Glomerular endothelial cell (primary cell): ENCODE measurements around the gene PURB. TPM values are rescaled to one million over a fixed set of nuclear protein-coding genes. Genes with fewer than 3 reads are reported as not detected.
"Not testable (repeated sequence)": the region's sequence is repeated elsewhere in the genome, so short reads cannot be mapped to it uniquely, and the experiment has no call there.

Experiments
- DNase-seq: peaks from one replicate; pipeline ENCODE4 v3.0.0-alpha.2; 2011; ENCODE audit warnings: low read depth, low spot score; ENCODE audit errors: extremely low read depth
- total RNA-seq: library from RNA; depleted of rRNA; stranded (reverse); fragments of >200 nt; gene quantifications from 2 replicates; pipeline ENCODE4 v1.2.3, GENCODE V29; 2015

Gene PURB
- total RNA-seq, 1 donor from 2014 or later, result 21.4 TPM

GRCh38 chr7:44858161-44858560 lies 27.2 kb downstream of the PURB start:
- DNase-seq, result no peak

- DNase-seq, result no peak
These were observed 30.5 kb downstream of the PURB start for GRCh38 chr7:44854644-44855364.

GRCh38 chr7:44853391-44853790 lies 31.9 kb downstream of the PURB start:
- DNase-seq, result no peak

GRCh38 chr7:44852590-44852989 lies 32.7 kb downstream of the PURB start:
- DNase-seq, result no peak

GRCh38 chr7:44849885-44850544 lies 35.3 kb downstream of the PURB start:
- no peak for DNase-seq

- no peak for DNase-seq
These were observed 36.0 kb downstream of the PURB start for GRCh38 chr7:44849259-44849884.

GRCh38 chr7:44847920-44848634 lies 37.3 kb downstream of the PURB start, which contains the start of gene H2AZ2:
TSS of gene H2AZ2 (minus strand) at chr7:44848087. CDS start at chr7:44847971, 116 bp downstream.
- peak; percentile 98 for DNase-seq

- DNase-seq, result no peak
These were observed 37.8 kb downstream of the PURB start for GRCh38 chr7:44847509-44847919.

- no peak for DNase-seq
These were observed 38.4 kb downstream of the PURB start for GRCh38 chr7:44846816-44847508.

GRCh38 chr7:44846390-44846789 lies 38.9 kb downstream of the PURB start:
- DNase-seq, result not testable (repeated sequence)

GRCh38 chr7:44845451-44845850 lies 39.9 kb downstream of the PURB start:
- no peak for DNase-seq

- DNase-seq, result not testable (repeated sequence)
These were observed 41.9 kb downstream of the PURB start for GRCh38 chr7:44843440-44843839.

- DNase-seq, result not testable (repeated sequence)
These were observed 42.7 kb downstream of the PURB start for GRCh38 chr7:44842675-44843074.

GRCh38 chr7:44838751-44839150 lies 46.6 kb downstream of the PURB start:
- DNase-seq, result no peak

- DNase-seq, result no peak
These were observed 57.8 kb downstream of the PURB start for GRCh38 chr7:44827567-44827966.

Other genes starting within 250 kb of the PURB start
- 32.2 and 49.0 TPM in 2 replicates for gene ZMIZ2, start 136.7 kb downstream of the PURB start, total RNA-seq
- gene PPIA, start 88.8 kb downstream of the PURB start, total RNA-seq, result 2,756 and 3,660 TPM in 2 replicates
- gene H2AZ2, start 37.4 kb downstream of the PURB start, total RNA-seq, result 111 and 134 TPM in 2 replicates
- gene MYO1G, start 93.5 kb upstream of the PURB start, total RNA-seq, result not detected in 2 replicates
- gene CCM2, start 114.7 kb upstream of the PURB start, total RNA-seq, result 64.4 and 64.6 TPM in 2 replicates
- 7.3 and 7.9 TPM in 2 replicates for gene NACAD, start 203.4 kb upstream of the PURB start, total RNA-seq
- 38.2 and 52.5 TPM in 2 replicates for gene TBRG4, start 226.2 kb upstream of the PURB start, total RNA-seq